C4-2B (cell line): ENCODE results near the gene KCNMB2.

ENCODE experiments used
- CTCF ChIP-seq: fragments of 450-650 bp; conservative IDR thresholded peaks from 2 replicates; pipeline ENCODE4 v1.5.1; 2017; ENCODE audit warnings: mild to moderate bottlenecking
- ZFX ChIP-seq: fragments of 450-650 bp; IDR thresholded peaks from 2 replicates; pipeline ENCODE4 v1.6.1; 2017

GRCh38 chr3:178624276-178624675 is 88.0 kb downstream of the KCNMB2 start:
- TF ChIP-seq CTCF (no peak), ZFX (no peak)
